Ovary (tissue), 3 donors: ENCODE measurements around the gene RERE.

ENCODE experiments used
- POLR2A ChIP-seq: fragments of 450-650 bp; IDR thresholded peaks from one replicate; pipeline ENCODE4 v1.6.1; 2017; ENCODE audit warnings: antibody characterized with exemption, mild to moderate bottlenecking, moderate library complexity
- TF ChIP-seq, protein P1 (sequence below), 3 donors: fragments of 450-650 bp in 2 of 3; fragments of 200-600 bp in 1 of 3; IDR thresholded peaks; one replicate each; pipeline versions ENCODE4 v1.5.1 to v1.8.0; 2016 to 2022; ENCODE audit warnings: antibody characterized with exemption in 3 of 3, mild to moderate bottlenecking in 1 of 3
- donor health status: DM: no; HTN: no; CAD: no.

DNA sequence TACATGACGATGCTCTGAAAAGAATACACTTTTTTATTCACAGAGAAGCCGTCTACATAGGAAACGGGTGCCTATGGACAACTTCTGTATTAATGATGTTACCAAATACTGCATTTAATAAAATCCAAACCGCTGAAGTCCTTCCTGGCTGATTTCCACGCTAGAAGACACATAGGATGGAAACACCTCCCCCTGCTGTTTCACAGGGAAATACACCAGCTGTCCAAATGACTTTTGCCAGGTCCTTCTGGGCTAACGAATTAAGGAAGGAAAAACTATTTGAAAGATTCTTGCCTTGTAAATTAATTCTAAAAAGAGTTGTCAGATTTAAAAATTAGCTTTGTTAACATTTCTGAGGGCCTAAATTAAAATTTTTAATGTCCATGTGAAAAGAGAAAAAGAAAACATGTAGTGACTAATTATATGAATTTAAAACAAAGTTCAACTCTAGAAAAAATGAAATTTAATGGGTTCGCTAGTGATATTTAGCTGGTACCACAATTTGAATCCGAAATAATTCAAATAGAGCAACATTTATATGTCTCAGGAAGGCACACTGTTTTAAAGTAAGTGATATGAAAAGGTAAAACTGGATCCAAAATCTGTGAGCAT lies 146.0 kb downstream of the RERE start:
- TF ChIP-seq, protein P1, sequence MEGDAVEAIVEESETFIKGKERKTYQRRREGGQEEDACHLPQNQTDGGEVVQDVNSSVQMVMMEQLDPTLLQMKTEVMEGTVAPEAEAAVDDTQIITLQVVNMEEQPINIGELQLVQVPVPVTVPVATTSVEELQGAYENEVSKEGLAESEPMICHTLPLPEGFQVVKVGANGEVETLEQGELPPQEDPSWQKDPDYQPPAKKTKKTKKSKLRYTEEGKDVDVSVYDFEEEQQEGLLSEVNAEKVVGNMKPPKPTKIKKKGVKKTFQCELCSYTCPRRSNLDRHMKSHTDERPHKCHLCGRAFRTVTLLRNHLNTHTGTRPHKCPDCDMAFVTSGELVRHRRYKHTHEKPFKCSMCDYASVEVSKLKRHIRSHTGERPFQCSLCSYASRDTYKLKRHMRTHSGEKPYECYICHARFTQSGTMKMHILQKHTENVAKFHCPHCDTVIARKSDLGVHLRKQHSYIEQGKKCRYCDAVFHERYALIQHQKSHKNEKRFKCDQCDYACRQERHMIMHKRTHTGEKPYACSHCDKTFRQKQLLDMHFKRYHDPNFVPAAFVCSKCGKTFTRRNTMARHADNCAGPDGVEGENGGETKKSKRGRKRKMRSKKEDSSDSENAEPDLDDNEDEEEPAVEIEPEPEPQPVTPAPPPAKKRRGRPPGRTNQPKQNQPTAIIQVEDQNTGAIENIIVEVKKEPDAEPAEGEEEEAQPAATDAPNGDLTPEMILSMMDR (IDR thresholded peaks at IDR 0.05) = peak; percentile 65 to 86 (median 85)
- no peak for TF ChIP-seq POLR2A
